PFSK-1 (cell line): Measurements from ENCODE around the gene CIITA.

Source experiments
- FOXP2 ChIP-seq: optimal IDR thresholded peaks from 2 replicates; pipeline ENCODE3; 2011; ENCODE audit warnings: borderline replicate concordance, control low read depth, inconsistent platforms; ENCODE audit not compliant: insufficient read depth; ENCODE audit errors: extremely low read length, extremely low read depth
- POLR2AphosphoS5 ChIP-seq: IDR thresholded peaks from 2 replicates; pipeline ENCODE4 v1.6.1; 2012; ENCODE audit warnings: low read depth, mild to moderate bottlenecking, control low read depth, low read length, moderate library complexity
- SIN3A ChIP-seq: IDR thresholded peaks from 2 replicates; pipeline ENCODE4 v1.6.1; 2012; ENCODE audit warnings: mild to moderate bottlenecking, low read length, moderate library complexity, borderline replicate concordance; ENCODE audit not compliant: insufficient read depth
- TAF1 ChIP-seq: IDR thresholded peaks from 2 replicates; pipeline ENCODE4 v1.6.1; 2012; ENCODE audit warnings: low read length, control low read depth, borderline replicate concordance; ENCODE audit not compliant: insufficient read depth
- TF ChIP-seq, protein P1 (sequence below), 2 experiments: IDR thresholded peaks; 2 replicates each; pipeline versions ENCODE4 v1.6.1 to v1.8.0; 2011 to 2012; ENCODE audit warnings: low read depth in 2 of 2, low read length in 2 of 2, control low read depth in 1 of 2, inconsistent platforms in 1 of 2, mild to moderate bottlenecking in 1 of 2, moderate library complexity in 1 of 2; ENCODE audit not compliant: insufficient read depth in 1 of 2

CIITA gene

DNA sequence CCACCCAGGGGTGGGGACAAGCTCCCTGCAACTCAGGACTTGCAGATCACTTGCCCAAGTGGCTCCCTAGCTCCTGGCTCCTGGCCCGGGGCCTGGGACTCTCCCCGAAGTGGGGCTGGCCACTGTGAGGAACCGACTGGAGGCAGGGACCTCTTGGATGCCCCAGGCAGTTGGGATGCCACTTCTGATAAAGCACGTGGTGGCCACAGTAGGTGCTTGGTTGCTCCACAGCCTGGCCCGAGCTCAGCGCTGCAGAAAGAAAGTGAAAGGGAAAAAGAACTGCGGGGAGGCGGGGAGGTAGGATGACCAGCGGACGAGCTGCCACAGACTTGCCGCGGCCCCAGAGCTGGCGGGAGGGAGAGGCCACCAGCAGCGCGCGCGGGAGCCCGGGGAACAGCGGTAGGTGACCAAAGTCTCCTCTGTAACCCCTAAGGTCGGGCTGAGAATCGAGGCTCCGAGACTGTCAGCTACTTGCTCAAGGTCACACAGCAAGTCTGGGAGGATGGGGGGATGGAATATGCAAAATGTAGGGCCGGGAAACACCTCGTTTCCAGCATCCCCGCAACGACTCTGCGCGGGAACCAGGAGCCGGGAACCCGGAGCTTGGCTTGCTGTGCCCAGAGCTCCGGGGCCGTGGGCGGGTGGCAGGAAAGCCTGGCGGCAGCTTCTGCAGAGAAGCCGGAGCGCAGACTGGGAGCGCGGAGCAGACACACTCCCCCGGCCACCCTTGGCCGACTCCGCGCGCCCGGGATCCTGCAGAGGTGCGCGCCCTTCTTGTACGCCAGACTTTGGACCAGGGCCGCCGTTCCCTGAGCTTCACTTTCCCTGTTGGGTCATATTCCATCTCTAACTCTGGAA, 1.9 kb downstream of the CIITA start:
- TF ChIP-seq TAF1: no peak
- no peak for TF ChIP-seq POLR2AphosphoS5
- no peak for TF ChIP-seq FOXP2
- TF ChIP-seq, protein P1, sequence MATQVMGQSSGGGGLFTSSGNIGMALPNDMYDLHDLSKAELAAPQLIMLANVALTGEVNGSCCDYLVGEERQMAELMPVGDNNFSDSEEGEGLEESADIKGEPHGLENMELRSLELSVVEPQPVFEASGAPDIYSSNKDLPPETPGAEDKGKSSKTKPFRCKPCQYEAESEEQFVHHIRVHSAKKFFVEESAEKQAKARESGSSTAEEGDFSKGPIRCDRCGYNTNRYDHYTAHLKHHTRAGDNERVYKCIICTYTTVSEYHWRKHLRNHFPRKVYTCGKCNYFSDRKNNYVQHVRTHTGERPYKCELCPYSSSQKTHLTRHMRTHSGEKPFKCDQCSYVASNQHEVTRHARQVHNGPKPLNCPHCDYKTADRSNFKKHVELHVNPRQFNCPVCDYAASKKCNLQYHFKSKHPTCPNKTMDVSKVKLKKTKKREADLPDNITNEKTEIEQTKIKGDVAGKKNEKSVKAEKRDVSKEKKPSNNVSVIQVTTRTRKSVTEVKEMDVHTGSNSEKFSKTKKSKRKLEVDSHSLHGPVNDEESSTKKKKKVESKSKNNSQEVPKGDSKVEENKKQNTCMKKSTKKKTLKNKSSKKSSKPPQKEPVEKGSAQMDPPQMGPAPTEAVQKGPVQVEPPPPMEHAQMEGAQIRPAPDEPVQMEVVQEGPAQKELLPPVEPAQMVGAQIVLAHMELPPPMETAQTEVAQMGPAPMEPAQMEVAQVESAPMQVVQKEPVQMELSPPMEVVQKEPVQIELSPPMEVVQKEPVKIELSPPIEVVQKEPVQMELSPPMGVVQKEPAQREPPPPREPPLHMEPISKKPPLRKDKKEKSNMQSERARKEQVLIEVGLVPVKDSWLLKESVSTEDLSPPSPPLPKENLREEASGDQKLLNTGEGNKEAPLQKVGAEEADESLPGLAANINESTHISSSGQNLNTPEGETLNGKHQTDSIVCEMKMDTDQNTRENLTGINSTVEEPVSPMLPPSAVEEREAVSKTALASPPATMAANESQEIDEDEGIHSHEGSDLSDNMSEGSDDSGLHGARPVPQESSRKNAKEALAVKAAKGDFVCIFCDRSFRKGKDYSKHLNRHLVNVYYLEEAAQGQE (IDR thresholded peaks at IDR 0.05; ENCODE audit: insufficient read depth in 1 of 2, low read depth in 2 of 2, low read length in 2 of 2): no peak
- TF ChIP-seq SIN3A: no peak

DNA sequence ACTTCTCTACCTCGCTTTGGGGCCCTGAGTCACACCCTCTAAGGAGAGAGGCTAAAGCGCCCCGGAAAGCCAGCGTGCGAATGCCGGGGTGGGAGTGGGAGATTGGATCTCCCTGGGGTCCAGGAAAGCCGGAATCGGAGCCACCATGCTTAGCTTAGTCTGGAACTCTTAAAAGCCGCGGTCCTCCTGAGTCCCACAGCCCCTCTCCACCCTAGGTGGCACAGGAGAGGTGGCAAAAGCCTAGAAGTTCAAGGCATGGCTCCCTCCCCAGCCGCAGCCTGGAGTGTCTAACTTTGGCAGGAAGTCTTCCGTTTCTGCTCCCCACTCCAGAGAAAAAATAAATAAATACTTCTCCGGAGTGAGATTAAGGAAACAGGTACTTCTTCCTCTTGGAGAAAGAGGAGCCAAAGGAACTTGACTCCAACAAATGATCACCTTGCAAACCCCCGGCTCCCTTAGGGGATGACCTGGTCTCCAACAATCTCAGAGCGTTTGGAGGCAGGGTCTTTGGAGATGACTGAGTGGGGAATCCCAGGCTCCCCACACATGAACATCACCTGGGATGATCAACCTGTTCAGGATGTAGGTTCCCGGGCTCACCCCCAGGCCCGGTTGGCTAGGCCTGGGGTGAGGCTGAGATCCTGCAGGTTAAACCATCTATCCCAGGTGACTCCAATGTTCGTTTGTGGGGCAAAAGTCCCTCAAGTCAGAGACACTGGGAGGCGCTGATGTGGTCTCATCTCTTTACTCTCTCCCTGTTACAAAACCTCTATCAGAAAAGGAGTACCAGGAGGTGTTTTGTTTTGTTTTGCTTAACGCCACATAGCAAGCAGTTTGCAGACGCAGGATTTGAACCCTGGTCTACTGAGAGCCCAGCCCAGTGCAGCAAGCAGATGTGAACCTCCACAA, 2.9 kb downstream of the CIITA start:
- TF ChIP-seq SIN3A: no peak
- TF ChIP-seq, protein P1 (IDR thresholded peaks at IDR 0.05; ENCODE audit: insufficient read depth in 1 of 2, low read depth in 2 of 2, low read length in 2 of 2): no peak
- TF ChIP-seq POLR2AphosphoS5: no peak
- no peak for TF ChIP-seq FOXP2
- no peak for TF ChIP-seq TAF1

- TF ChIP-seq, protein P1 (IDR thresholded peaks at IDR 0.05; ENCODE audit: insufficient read depth in 1 of 2, low read depth in 2 of 2, low read length in 2 of 2): no peak
- TF ChIP-seq TAF1 (no peak), FOXP2 (no peak), SIN3A (no peak)
Measured at GRCh38 chr16:10880594-10881452, 3.8 kb downstream of the CIITA start.

- no peak for TF ChIP-seq SIN3A
- TF ChIP-seq FOXP2: no peak
- TF ChIP-seq, protein P1 (IDR thresholded peaks at IDR 0.05; ENCODE audit: insufficient read depth in 1 of 2, low read depth in 2 of 2, low read length in 2 of 2): no peak
- no peak for TF ChIP-seq POLR2AphosphoS5
Measured at GRCh38 chr16:10881479-10882030, 4.6 kb downstream of the CIITA start.
